Islet of Langerhans (tissue), 1 donor: ENCODE data around the gene ZNF598.

ENCODE experiments used
- FAIRE-seq: peaks from one replicate; lab custom pipeline; 2011; peaks lifted over from hg19 to GRCh38; lab: Jason Lieb, UNC

Gene ZNF598

GRCh38 chr16:1990101-1990350 lies 19.6 kb downstream of the ZNF598 start:
- no peak for FAIRE-seq

DNA sequence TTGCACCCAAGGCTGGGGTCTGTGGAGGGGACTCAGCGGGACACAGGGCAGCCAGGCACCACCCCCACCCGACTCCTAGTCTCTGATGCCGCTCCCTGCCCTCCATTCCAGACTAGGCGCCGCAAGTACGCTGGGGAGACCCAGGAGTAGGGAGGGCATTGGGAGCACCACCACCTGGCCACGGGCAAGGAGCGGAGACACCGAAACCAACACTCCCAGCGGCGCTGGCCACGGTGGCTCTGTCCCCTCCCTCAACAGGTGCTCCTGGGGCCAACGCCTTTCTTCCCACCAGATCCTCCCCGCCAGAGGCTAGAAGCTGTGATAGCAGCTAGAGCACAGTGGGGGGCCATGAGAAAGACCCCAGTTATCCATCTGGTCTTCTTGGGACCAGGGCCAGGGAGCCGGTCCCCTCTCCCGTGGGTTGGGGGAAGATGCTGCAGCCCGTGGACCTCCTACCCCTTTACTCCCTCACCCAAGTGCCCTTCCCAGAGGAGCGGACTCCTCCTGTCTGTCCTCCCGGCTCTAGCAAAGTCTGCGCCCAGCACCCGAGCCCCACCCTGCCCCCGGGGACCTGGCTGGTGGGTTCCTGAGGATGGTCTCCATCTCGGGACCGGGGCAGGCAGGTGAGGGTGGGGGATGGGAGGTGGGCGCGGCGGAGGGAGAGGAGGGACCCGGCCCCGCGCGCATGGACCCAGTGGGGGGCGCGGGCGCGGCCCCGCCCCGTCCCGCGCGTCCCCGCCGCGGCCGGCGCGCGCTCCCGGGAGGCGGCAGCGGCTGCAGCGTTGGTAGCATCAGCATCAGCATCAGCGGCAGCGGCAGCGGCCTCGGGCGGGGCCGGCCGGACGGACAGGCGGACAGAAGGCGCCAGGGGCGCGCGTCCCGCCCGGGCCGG lies 20.2 kb downstream of the ZNF598 start, which contains the start of gene SYNGR3:
Gene SYNGR3, plus strand, starts transcription at position 762 of the 892 bp plus-strand sequence. CDS start 133 bp downstream, outside the sequence.
- FAIRE-seq: no peak

GRCh38 chr16:1987198-1987597 lies 22.4 kb downstream of the ZNF598 start:
- FAIRE-seq: no peak

DNA sequence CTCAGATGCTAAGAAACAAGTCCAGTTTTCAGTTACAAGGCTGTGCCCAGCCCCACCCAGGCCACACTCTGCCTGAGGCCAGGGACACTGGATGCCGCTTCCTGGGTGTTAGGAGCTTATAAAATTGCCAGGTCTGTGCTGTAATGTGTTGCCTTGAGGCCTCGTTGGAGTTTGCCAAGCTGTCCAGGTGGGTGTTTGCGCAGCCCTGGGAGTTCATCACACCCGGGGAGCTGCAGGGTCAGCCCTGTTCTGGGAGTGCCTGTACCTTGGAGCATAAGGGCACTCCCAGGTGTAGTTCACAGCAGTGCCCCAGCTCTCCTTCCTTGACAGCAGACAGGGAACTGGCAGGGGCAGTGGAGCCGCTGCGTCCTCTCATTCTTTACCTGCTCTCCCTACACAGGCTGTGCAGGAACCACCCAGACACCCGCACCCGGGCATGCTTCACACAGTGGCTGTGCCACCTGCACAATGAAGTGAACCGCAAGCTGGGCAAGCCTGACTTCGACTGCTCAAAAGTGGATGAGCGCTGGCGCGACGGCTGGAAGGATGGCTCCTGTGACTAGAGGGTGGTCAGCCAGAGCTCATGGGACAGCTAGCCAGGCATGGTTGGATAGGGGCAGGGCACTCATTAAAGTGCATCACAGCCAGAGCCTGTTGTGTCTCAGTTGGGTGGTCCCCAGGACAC lies 24.0 kb downstream of the ZNF598 start:
- no peak for FAIRE-seq

DNA sequence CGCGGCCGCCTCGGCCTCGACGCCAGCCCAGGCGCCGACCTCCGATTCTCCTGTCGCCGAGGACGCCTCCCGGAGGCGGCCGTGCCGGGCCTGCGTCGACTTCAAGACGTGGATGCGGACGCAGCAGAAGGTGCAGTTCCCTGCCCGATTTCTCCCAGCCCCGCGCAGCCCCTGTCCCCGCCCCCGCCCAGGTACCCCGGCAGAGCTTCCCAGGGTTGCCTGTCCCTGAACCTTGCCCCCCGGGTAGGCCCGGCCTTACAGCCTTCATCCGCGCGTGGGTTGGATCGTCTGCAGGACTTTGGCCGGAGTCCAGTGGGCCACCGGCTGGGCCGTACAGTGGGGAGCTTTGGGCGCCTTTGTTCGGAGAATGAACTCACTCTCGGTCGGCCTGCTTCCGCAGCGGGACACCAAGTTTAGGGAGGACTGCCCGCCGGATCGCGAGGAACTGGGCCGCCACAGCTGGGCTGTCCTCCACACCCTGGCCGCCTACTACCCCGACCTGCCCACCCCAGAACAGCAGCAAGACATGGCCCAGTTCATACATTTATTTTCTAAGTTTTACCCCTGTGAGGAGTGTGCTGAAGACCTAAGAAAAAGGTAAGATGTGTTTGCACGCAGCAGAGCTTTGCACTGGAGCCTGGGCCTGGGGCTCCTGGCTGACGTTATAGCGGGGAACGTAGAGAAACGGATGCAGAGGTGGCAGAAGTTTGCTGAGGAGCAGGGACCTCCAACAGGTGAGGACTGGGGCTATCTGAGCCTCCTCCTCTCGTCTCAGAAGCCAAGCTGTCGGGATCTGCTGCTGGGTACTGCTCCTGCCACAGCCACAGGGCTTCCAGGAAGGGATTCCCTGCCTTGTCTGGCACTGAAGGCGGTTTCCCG lies 25.0 kb downstream of the ZNF598 start:
- FAIRE-seq: no peak

GRCh38 chr16:1983544-1984346 lies 25.9 kb downstream of the ZNF598 start, which contains the start of gene GFER:
TSS of gene GFER (plus strand) at chr16:1984193. CDS start at chr16:1984219, 26 bp downstream.
- no peak for FAIRE-seq

- FAIRE-seq: no peak
These were observed 26.6 kb downstream of the ZNF598 start for GRCh38 chr16:1982991-1983543.

GRCh38 chr16:1982013-1982433 lies 27.6 kb downstream of the ZNF598 start:
- no peak for FAIRE-seq

DNA sequence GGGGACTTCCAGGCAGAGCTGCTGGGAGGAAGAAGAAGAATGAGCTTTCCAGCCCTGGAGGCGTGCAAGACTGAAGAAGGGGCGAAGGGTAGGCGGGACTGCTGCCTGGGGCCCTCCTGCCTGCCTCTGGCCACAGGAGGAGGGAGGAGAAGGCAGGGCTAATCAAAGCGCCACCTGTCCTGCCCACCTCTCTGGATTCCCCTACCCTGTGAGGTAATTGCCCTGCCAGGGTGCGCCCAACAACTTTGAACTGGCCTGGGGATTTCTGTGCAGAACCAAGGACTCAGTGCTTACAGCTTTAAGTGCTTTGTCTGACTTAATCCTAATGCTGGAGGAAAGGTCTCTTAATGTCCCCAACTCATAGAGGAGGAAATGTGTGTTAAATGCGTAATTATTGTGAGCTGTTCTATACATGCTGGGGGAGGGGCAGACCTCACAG lies 28.2 kb downstream of the ZNF598 start, which contains the start of gene NOXO1:
Gene NOXO1, minus strand, starts transcription at position 72 of the 439 bp plus-strand sequence. CDS start 290 bp downstream, outside the sequence.
- no peak for FAIRE-seq

GRCh38 chr16:1980770-1981087 lies 28.9 kb downstream of the ZNF598 start:
- no peak for FAIRE-seq

DNA sequence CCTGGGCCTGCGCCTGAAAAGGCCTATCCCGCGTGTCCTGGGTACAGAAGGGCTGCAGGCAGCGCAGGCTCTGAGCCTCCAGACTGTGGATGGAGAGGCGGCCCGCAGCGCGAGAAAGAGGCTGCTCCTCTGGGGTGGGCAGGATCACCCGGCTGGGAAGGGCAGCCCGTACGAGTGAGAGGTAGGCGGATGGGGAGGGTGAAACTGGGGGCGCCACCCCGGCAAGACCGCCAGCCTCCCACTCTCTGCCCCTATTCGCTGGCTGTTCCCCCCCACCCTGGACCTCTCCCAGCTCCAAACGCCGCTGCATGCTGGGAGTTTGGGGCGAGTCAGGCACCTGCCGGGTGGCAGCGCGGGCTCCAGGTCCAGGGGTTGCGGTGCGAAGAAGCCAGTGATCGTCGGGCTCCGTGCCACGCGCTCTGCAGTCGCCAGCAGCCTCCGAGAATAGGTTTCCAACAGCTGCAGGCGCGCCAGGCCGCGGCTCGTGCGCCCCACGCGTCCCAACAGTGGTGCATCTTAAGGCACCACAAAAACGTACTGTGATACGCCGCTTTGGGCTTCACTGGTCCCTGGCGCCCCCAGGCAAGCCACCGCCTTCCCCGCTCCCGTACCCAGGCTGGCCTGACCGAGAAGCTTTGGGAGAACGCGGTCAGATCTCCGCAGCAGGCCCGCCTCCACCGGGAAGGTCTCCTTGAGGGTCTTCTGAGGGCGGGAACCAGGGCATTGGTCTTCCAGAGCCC lies 29.4 kb downstream of the ZNF598 start:
- no peak for FAIRE-seq

DNA sequence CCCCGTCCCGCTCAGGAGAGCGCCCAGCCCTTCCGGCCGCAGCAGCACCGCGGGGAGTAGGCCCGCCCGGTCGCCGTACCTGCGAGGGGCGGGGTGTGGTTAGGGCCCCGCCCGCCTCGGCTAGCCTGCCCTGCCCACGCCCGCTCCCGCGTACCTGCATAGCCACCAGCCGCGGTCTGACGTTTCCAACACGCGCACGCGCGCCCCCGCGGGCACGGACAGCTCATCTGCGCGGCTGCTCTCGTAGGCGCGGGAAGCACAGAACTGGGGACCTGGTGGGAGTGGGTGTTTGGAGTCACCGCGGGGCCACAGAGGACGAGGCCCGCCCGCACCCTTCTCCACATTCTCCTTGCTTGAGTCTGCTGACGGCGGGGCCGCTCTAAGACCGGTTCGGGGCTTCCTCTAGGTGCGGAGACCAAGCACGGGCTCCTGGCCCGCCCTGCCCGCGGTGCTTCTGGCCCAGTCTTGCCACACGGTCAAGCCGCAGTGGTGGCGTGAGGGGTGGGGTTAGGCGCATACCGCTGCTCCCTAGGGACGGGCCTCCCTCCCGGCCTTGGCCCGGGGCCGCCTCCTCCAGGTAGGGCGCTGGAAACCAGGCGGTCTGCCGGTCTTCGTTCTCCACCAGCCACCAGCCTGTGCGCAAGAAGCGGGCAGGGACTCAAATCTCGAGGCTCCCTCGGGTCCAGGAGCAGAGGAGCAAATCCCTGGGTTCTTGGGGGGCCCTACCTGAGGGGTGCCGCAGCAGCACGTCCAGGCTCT lies 30.2 kb downstream of the ZNF598 start:
- no peak for FAIRE-seq

DNA sequence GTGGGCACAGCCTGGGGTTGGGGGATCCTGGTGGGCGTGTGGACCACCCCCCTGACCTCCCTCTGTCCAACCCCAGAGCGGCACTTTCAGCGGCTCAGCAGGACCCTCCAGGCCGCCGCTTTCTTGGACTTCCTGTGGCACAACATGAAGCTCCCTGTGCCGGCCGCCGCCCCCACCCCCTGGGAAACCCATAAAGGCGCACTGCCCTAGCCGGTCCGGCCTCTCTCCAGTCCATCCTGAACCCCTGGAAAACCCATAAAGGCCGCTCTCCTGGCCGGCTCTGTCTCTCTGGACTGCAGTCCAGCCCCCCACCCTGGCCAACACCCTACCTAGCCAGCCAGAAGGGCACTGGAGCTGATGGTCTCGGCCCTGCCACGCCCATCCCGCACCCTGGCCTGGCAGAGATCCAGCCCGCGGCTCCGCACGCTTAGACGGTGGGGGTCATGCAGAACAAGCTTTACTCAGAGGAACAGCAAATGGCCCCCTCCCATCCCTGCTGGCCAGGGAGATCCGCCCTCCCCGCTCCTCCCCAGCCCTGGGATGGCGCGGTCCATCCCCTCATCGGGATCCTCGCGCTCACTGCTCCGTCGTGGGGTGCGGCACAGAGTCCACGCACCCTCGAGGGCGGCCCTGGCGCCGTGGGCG lies 31.0 kb downstream of the ZNF598 start:
- FAIRE-seq: no peak

DNA sequence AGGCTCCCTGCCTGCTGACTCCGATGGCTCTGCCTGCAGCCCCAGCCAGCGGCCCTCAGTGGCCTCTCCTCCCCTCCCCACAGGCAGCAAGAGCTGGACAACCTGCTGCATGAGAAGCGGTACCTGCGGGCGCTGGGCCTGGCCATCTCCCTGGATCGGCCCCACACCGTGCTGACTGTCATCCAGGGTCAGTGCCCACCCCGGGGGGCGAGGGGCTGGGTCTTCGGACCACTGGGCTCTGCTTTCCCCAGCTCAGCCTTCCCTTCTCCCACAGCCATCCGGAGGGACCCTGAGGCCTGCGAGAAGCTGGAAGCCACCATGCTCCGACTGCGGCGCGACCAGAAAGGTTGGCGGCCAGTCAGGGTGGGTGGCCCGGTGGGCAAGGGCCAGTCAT lies 31.7 kb downstream of the ZNF598 start:
- FAIRE-seq: no peak

- FAIRE-seq: no peak
These were observed 32.4 kb downstream of the ZNF598 start for GRCh38 chr16:1976951-1977874.

DNA sequence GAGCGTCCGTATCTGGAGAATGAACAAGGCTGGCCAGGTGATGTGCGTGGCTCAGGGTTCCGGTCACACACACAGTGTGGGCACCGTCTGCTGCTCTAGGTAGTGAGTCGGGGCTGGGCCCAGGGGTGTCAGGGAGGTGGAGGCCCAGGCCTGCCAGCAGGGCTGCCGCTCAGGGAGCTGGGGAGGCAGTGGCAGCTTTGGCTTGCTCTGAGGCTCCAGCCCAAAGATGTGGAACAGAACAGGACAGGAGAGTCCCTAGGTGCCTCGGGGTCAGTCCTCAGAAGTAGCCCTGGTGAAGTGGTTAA lies 33.5 kb downstream of the ZNF598 start:
- no peak for FAIRE-seq

DNA sequence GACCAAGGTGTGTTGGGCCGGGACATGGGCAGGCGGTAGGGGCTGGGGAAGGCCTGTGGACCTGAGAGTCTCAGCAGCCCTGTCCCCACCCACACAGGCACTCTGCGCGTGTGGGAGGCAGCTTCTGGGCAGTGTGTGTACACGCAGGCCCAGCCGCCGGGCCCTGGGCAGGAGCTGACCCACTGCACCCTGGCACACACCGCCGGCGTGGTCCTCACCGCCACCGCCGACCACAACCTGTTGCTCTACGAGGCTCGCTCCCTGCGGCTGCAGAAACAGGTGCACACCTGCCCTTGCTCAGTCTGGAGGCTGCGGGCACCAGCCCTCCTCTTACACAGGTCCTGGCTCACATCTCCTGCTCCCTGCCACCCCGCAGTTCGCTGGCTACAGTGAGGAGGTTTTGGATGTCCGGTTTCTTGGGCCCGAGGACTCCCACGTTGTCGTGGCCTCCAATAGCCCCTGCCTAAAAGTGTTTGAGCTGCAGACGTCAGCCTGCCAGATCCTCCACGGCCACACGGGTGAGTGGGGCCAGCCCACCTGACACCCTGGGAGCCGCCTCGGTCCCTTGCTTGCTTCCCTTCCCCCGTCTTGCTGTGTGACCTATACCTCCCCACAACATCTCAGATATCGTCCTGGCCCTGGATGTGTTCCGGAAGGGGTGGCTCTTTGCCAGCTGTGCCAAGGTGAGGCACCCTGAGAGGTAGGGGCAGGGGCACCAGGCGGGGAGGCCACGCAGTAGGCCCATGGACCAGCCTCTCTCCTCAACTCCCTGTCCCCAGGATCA lies 34.0 kb downstream of the ZNF598 start:
- FAIRE-seq: no peak
